Measurements from ENCODE around the gene VWA3B. TPM values are rescaled to one million over a fixed set of nuclear protein-coding genes. Genes with fewer than 3 reads are reported as not detected.

Gene VWA3B
- total RNA-seq, 1 experiment from 2014 or later: not detected

- no peak overlapping the region for H3K14ac ChIP-seq (ENCODE audit: insufficient read depth, low read length)
- H4K91ac ChIP-seq (ENCODE audit: insufficient read length, low read depth, low read length): no peak overlapping the region
- no peak for DNase-seq
- H3K23ac ChIP-seq (ENCODE audit: insufficient read length, low read depth, low read length): no peak overlapping the region
- no peak overlapping the region for H3K18ac ChIP-seq (ENCODE audit: insufficient read length, low read depth, low read length)
- H4K5ac ChIP-seq (ENCODE audit: insufficient read length, low read depth, low read length): no peak overlapping the region
- WGBS (ENCODE audit: extremely low coverage, insufficient read length, low lambda C conversion rate): no CpG with 5 or more reads among the region's 5 CpGs
- H4K8ac ChIP-seq (replicated peaks; ENCODE audit: insufficient read length, low read depth, low read length): no peak overlapping the region
- no peaks in the 10 kb centered on the region for H4K20me1 ChIP-seq (ENCODE audit: control insufficient read depth, insufficient read depth, insufficient read length)
- H3K27me3 Mint-ChIP-seq (ENCODE audit: low read depth): peaks cover 2% of the 10 kb centered on the region
- no peak overlapping the region for H3K9ac ChIP-seq (ENCODE audit: extremely low read depth, insufficient read length, low read length)
- no peak overlapping the region for H3T11ph ChIP-seq (ENCODE audit: low read length)
- H2BK15ac ChIP-seq (ENCODE audit: low read depth, low read length): no peak overlapping the region
- H3K4me2 ChIP-seq (ENCODE audit: insufficient read depth, insufficient read length, low read length): no peak overlapping the region
- H3K36me3 Mint-ChIP-seq (ENCODE audit: insufficient read depth in 1 of 3, low read depth in 3 of 3): peaks cover 0 to 2% (median 2%) of the 10 kb centered on the region in 3 experiments; a peak in 2 of 7 replicates
- H3K9me3 ChIP-seq (ENCODE audit: control insufficient read depth, low read depth, low read length): no peaks in the 10 kb centered on the region
- H3K56ac ChIP-seq (ENCODE audit: insufficient read length, low read depth, low read length): no peak overlapping the region
- H3K4me3 Mint-ChIP-seq: no peak overlapping the region
- no peak overlapping the region for H2AFZ ChIP-seq (ENCODE audit: low read length)
- H2BK12ac ChIP-seq (ENCODE audit: insufficient read length, low read depth, low read length): no peak overlapping the region
- no peak overlapping the region for H2AK5ac ChIP-seq (ENCODE audit: insufficient read length, low read length)
- H3K27ac ChIP-seq (ENCODE audit: insufficient read length, low read depth, low read length): no peak overlapping the region
- no peak overlapping the region for H2BK120ac ChIP-seq (ENCODE audit: low read depth, low read length, poor library complexity, severe bottlenecking)
- peaks cover 3 to 4% of the 10 kb centered on the region in 2 experiments; a peak in 4 of 5 replicates for H3K9me3 Mint-ChIP-seq
- no peak overlapping the region for H3K27ac Mint-ChIP-seq
- peaks cover 2 to 5% of the 10 kb centered on the region in 2 experiments; a peak in 2 of 4 replicates for H3K4me1 Mint-ChIP-seq
- H2BK5ac ChIP-seq (ENCODE audit: insufficient read length, low read length): no peak overlapping the region
- no peaks in the 10 kb centered on the region for H3K27me3 ChIP-seq (ENCODE audit: insufficient read depth, low read length)
- H2BK20ac ChIP-seq (ENCODE audit: low read depth, low read length, poor library complexity, severe bottlenecking): no peak overlapping the region
- H3K4me1 ChIP-seq (ENCODE audit: insufficient read depth, low read length): no peaks in the 10 kb centered on the region
- H3K4ac ChIP-seq (ENCODE audit: low read depth, low read length): no peak overlapping the region
- H3K79me1 ChIP-seq (ENCODE audit: insufficient read depth, low read depth, low read length, poor library complexity, severe bottlenecking): no peaks in the 10 kb centered on the region
- TF ChIP-seq CTCF (conservative IDR thresholded peaks at IDR 0.05): no peak
- H3K79me2 ChIP-seq (ENCODE audit: insufficient read depth, low read length): no peaks in the 10 kb centered on the region
- H3K23me2 ChIP-seq (ENCODE audit: insufficient read length, low read depth, low read length, poor library complexity, severe bottlenecking): no peaks in the 10 kb centered on the region
Measured at GRCh38 chr2:98253461-98254070, 166.6 kb downstream of the VWA3B start.
